HL-60 (cell line): ENCODE results near the gene KSR1.

ENCODE experiments used
- DNase-seq, 2 experiments: peaks; one replicate each; pipeline ENCODE4 v3.0.0-alpha.2; 2010 to 2020; ENCODE audit warnings: low read depth in 1 of 2, low spot score in 1 of 2
- H3K27ac ChIP-seq: fragments of 250-450 bp; sonication (Bioruptor Pico); replicated peaks from 2 replicates; pipeline ENCODE4 v1.5.1; 2020; ENCODE audit warnings: mild to moderate bottlenecking, moderate library complexity
- H3K27me3 ChIP-seq: fragments of 250-450 bp; sonication (Bioruptor Pico); 2 replicates; pipeline ENCODE4 v1.5.1; 2021; ENCODE audit warnings: mild to moderate bottlenecking, moderate library complexity; ENCODE audit not compliant: insufficient read depth, poor library complexity, severe bottlenecking
- H3K4me3 ChIP-seq: replicated peaks from 2 replicates; pipeline ENCODE4 v1.5.1; 2011; ENCODE audit warnings: mild to moderate bottlenecking, control low read depth, low read length; ENCODE audit not compliant: insufficient read depth
- CTCF ChIP-seq: IDR thresholded peaks from one replicate; pipeline ENCODE4 v1.5.1; 2011; ENCODE audit warnings: low read length, control low read depth, inconsistent platforms; ENCODE audit not compliant: insufficient read depth
- GABPA ChIP-seq: IDR thresholded peaks from 2 replicates; pipeline ENCODE4 v1.6.1; 2012; ENCODE audit warnings: low read depth
- POLR2AphosphoS5 ChIP-seq: IDR thresholded peaks from 2 replicates; pipeline ENCODE4 v1.6.1; 2012; ENCODE audit warnings: low read depth
- REST ChIP-seq: IDR thresholded peaks from 2 replicates; pipeline ENCODE4 v1.6.1; 2012; ENCODE audit warnings: low read depth; ENCODE audit not compliant: insufficient replicate concordance
- SPI1 ChIP-seq: IDR thresholded peaks from 2 replicates; pipeline ENCODE4 v1.6.1; 2012; ENCODE audit warnings: low read depth, mild to moderate bottlenecking, borderline replicate concordance

Gene KSR1

GRCh38 chr17:27492470-27492869 is 36.2 kb downstream of the KSR1 start:
- H3K27me3 ChIP-seq, result no peaks in the 10 kb centered on the region
- no peak for DNase-seq
- no peak for TF ChIP-seq SPI1
- no peak for TF ChIP-seq GABPA
- no peak for TF ChIP-seq CTCF
- no peak for TF ChIP-seq REST
- no peak for TF ChIP-seq POLR2AphosphoS5
- H3K27ac ChIP-seq, result no peak overlapping the region
- no peak overlapping the region for H3K4me3 ChIP-seq

- Histone ChIP-seq H3K27me3 (no peaks in the 10 kb centered on the region), H3K27ac (no peak overlapping the region), H3K4me3 (no peak overlapping the region)
- DNase-seq, result no peak
- TF ChIP-seq GABPA (no peak), REST (no peak), CTCF (no peak), SPI1 (no peak), POLR2AphosphoS5 (no peak)
These were observed 36.8 kb downstream of the KSR1 start for GRCh38 chr17:27493088-27493487.

- TF ChIP-seq REST, result no peak
- no peak for TF ChIP-seq SPI1
- TF ChIP-seq POLR2AphosphoS5, result no peak
- DNase-seq, result no peak
- Histone ChIP-seq H3K4me3 (no peak overlapping the region), H3K27me3 (no peaks in the 10 kb centered on the region), H3K27ac (no peak overlapping the region)
These were observed 38.2 kb downstream of the KSR1 start for GRCh38 chr17:27494192-27495091.
